Right cardiac atrium (tissue), 5 donors: ENCODE measurements around the gene RHBDL3. TPM values are rescaled to one million over a fixed set of nuclear protein-coding genes. Genes with fewer than 3 reads are reported as not detected.

Experiments
- microRNA-seq, 2 donors: library from miRNA; unstranded; fragments of <30 nt; microRNA quantifications; one replicate each; pipeline ENCODE4 v1.2.0, GENCODE V29; 2020 to 2021
- polyA plus RNA-seq: library from polyadenylated mRNA; stranded (reverse); fragments of 200-250 nt; gene quantifications from one replicate; pipeline ENCODE4 v1.2.3, GENCODE V29; 2013
- total RNA-seq, 4 donors: library from RNA; stranded (reverse); fragmentation: NEBNext Ultra II Directional; extraction: Animal tissue kit (Norgen Biotek cat#: 25700); gene quantifications; one replicate each; pipeline ENCODE4 v1.2.1, GENCODE V29; 2021
- donor health status: healthy with polysubstance abuse.
- donor health status: DM: no; HTN: yes; CAD: no.
- donor health status: DM: no; HTN: no; CAD: no.
- donor health status: DM: no; HTN: yes; CAD: no; lungs with severe emphysema.
- donor health status: DM: yes; HTN: yes; CAD: no.

Gene RHBDL3
- total and polyA plus RNA-seq, 5 donors: 19.6 to 51.1 (median 40.0) TPM

Small RNA genes lying within 50 kb of the gene (microRNA-seq; reads per million reads assigned to microRNA genes)
- gene MIR632: 0 to 0.42 reads per million in 2 donors

Other genes with a start within 250 kb of the RHBDL3 start
- gene RHOT1, start 123.3 kb upstream of the RHBDL3 start, total RNA-seq: 10 to 100 TPM; 51.4 to 69.3 (median 54.5) TPM
- gene RHOT1, start 123.3 kb upstream of the RHBDL3 start, polyA plus RNA-seq: 50.9 TPM
- gene C17orf75, start 76.3 kb downstream of the RHBDL3 start, total RNA-seq: 10 to 100 TPM; 16.4 to 19.0 (median 16.9) TPM
- gene C17orf75, start 76.3 kb downstream of the RHBDL3 start, polyA plus RNA-seq: 18.0 TPM
- 10 to 100 TPM; 77.6 to 94.4 (median 80.9) TPM for gene ZNF207, start 84.3 kb downstream of the RHBDL3 start, total RNA-seq
- gene ZNF207, start 84.3 kb downstream of the RHBDL3 start, polyA plus RNA-seq: 54.7 TPM
- 10 to 100 TPM; 55.0 to 79.1 (median 64.4) TPM for gene PSMD11, start 178.7 kb downstream of the RHBDL3 start, total RNA-seq
- gene PSMD11, start 178.7 kb downstream of the RHBDL3 start, polyA plus RNA-seq: 50.8 TPM
- 1 to 10 TPM; 1.3 to 2.6 (median 1.7) TPM for gene CDK5R1, start 221.2 kb downstream of the RHBDL3 start, total RNA-seq
- gene CDK5R1, start 221.2 kb downstream of the RHBDL3 start, polyA plus RNA-seq: 0.95 TPM